OCI-LY1 (cell line): Measurements from ENCODE around the gene FGF23.

Experiments
- H2AFZ ChIP-seq: fragments of 200-600 bp; sonication (generic), shearing (Covaris generic); 2 replicates; pipeline ENCODE4 v1.6.0; 2014; ENCODE audit warnings: antibody characterized with exemption, mild to moderate bottlenecking, low read length
- H3F3A ChIP-seq: fragments of 200-600 bp; sonication (generic), shearing (Covaris generic); 2 replicates; pipeline ENCODE4 v1.6.0; 2014; ENCODE audit warnings: mild to moderate bottlenecking, antibody characterized with exemption, low read length, moderate library complexity; ENCODE audit not compliant: insufficient read depth
- H3K27ac ChIP-seq: fragments of 200-600 bp; sonication (generic); 2 replicates; pipeline ENCODE4 v1.5.1; 2014; ENCODE audit warnings: low read length, mixed run types, mild to moderate bottlenecking, low read depth; ENCODE audit not compliant: poor library complexity, severe bottlenecking
- H3K27me3 ChIP-seq: fragments of 200-600 bp; sonication (generic); 2 replicates; pipeline ENCODE4 v1.6.0; 2014; ENCODE audit warnings: antibody characterized with exemption, mild to moderate bottlenecking, low read length, moderate library complexity; ENCODE audit not compliant: insufficient read depth
- H3K36me3 ChIP-seq: fragments of 200-600 bp; sonication (generic); 2 replicates; pipeline ENCODE4 v1.6.1; 2014; ENCODE audit warnings: mild to moderate bottlenecking, antibody characterized with exemption, low read length, moderate library complexity, mixed read lengths; ENCODE audit not compliant: insufficient read depth
- H3K4me1 ChIP-seq: fragments of 200-600 bp; sonication (generic); 2 replicates; pipeline ENCODE4 v1.5.1; 2014; ENCODE audit warnings: mild to moderate bottlenecking, low read length, moderate library complexity; ENCODE audit not compliant: insufficient read depth, severe bottlenecking
- H3K4me2 ChIP-seq: fragments of 200-600 bp; sonication (generic), shearing (Covaris generic); 2 replicates; pipeline ENCODE4 v1.6.1; 2014; ENCODE audit warnings: low read length
- H3K4me3 ChIP-seq: fragments of 200-600 bp; sonication (generic); 2 replicates; pipeline ENCODE4 v1.5.1; 2014; ENCODE audit warnings: low read length, low read depth, mild to moderate bottlenecking, mixed read lengths; ENCODE audit not compliant: poor library complexity, severe bottlenecking
- H3K79me2 ChIP-seq: fragments of 200-600 bp; shearing (Covaris generic); 2 replicates; pipeline ENCODE4 v1.6.1; 2016; ENCODE audit warnings: mixed run types, low read length, mixed read lengths; ENCODE audit not compliant: insufficient read depth
- H3K9ac ChIP-seq: fragments of 200-600 bp; sonication (generic), shearing (Covaris generic); 2 replicates; pipeline ENCODE4 v1.6.1; 2014; ENCODE audit warnings: mild to moderate bottlenecking, low read length, mixed read lengths
- H3K9me2 ChIP-seq: fragments of 200-600 bp; sonication (generic), shearing (Covaris generic); 2 replicates; pipeline ENCODE4 v1.6.1; 2014; ENCODE audit warnings: low read depth, mild to moderate bottlenecking, low read length, mixed read lengths
- H3K9me3 ChIP-seq: fragments of 200-600 bp; shearing (Covaris generic); 2 replicates; pipeline ENCODE4 v1.6.1; 2014; ENCODE audit warnings: low read length, mixed read lengths
- H4K20me1 ChIP-seq: fragments of 200-600 bp; sonication (generic), shearing (Covaris generic); 2 replicates; pipeline ENCODE4 v1.6.0; 2016; ENCODE audit warnings: mild to moderate bottlenecking, low read length; ENCODE audit not compliant: insufficient read depth
- CTCF ChIP-seq: fragments of 200-600 bp; sonication (generic), shearing (Covaris generic); IDR thresholded peaks from 2 replicates; pipeline ENCODE4 v1.5.1; 2017; ENCODE audit warnings: mild to moderate bottlenecking, antibody characterized with exemption, low read length, moderate library complexity, mixed read lengths
- EZH2 ChIP-seq: fragments of 200-600 bp; sonication (generic), shearing (Covaris generic); IDR thresholded peaks from 2 replicates; pipeline ENCODE4 v1.8.0; 2017; ENCODE audit warnings: borderline replicate concordance, mixed run types, mild to moderate bottlenecking, antibody characterized with exemption, low read length, moderate library complexity, mixed read lengths

The FGF23 gene

GRCh38 chr12:4378772-4379171 lies 740 bp downstream of the FGF23 start:
- Histone ChIP-seq H3K9me2 (no peaks in the 10 kb centered on the region), H2AFZ (no peak overlapping the region), H3K4me1 (no peaks in the 10 kb centered on the region), H3K4me3 (no peak overlapping the region), H3K9ac (no peak overlapping the region), H3K27me3 (no peaks in the 10 kb centered on the region), H3K4me2 (no peak overlapping the region), H4K20me1 (no peaks in the 10 kb centered on the region), H3K27ac (no peak overlapping the region), H3F3A (no peaks in the 10 kb centered on the region), H3K9me3 (no peaks in the 10 kb centered on the region), H3K36me3 (no peaks in the 10 kb centered on the region), H3K79me2 (no peaks in the 10 kb centered on the region)
- TF ChIP-seq CTCF (no peak), EZH2 (no peak)

GRCh38 chr12:4375449-4375848 lies 4.1 kb downstream of the FGF23 start:
- Histone ChIP-seq H3K9me2 (no peaks in the 10 kb centered on the region), H2AFZ (no peak overlapping the region), H3K4me1 (no peaks in the 10 kb centered on the region), H3K36me3 (no peaks in the 10 kb centered on the region), H3K9ac (no peak overlapping the region), H3F3A (no peaks in the 10 kb centered on the region), H3K79me2 (no peaks in the 10 kb centered on the region), H3K27me3 (no peaks in the 10 kb centered on the region), H3K4me2 (no peak overlapping the region), H3K4me3 (no peak overlapping the region), H3K9me3 (no peaks in the 10 kb centered on the region), H3K27ac (no peak overlapping the region), H4K20me1 (no peaks in the 10 kb centered on the region)
- no peak for TF ChIP-seq EZH2
- TF ChIP-seq CTCF: no peak

- no peaks in the 10 kb centered on the region for H3K9me3 ChIP-seq
- no peak overlapping the region for H3K4me2 ChIP-seq
Observed at GRCh38 chr12:4372653-4373052, 6.9 kb downstream of the FGF23 start.

More at GRCh38 chr12:4372653-4373052, 6.9 kb downstream of the FGF23 start:
- no peak overlapping the region for H3K27ac ChIP-seq
- H3K9me2 ChIP-seq: no peaks in the 10 kb centered on the region
- H3K4me3 ChIP-seq: no peak overlapping the region
- no peaks in the 10 kb centered on the region for H3K36me3 ChIP-seq
- no peaks in the 10 kb centered on the region for H3F3A ChIP-seq
- H4K20me1 ChIP-seq: no peaks in the 10 kb centered on the region
- no peak overlapping the region for H2AFZ ChIP-seq
- no peaks in the 10 kb centered on the region for H3K4me1 ChIP-seq
- H3K79me2 ChIP-seq: no peaks in the 10 kb centered on the region
- H3K9ac ChIP-seq: no peak overlapping the region
- H3K27me3 ChIP-seq: no peaks in the 10 kb centered on the region
- TF ChIP-seq CTCF (no peak), EZH2 (no peak)
